GM12873 (cell line): ENCODE data around the gene CACNA1C.
A peak's percentile ranks its signal among the peaks of the same experiment; 100 is the strongest.

Experiments
- TF ChIP-seq, protein P1 (sequence below): IDR thresholded peaks from 2 replicates; pipeline ENCODE4 v1.5.1; 2012; ENCODE audit warnings: low read depth, mild to moderate bottlenecking, moderate library complexity, low read length, control low read depth; ENCODE audit not compliant: insufficient read depth; ENCODE audit errors: missing control alignments

CACNA1C gene

DNA sequence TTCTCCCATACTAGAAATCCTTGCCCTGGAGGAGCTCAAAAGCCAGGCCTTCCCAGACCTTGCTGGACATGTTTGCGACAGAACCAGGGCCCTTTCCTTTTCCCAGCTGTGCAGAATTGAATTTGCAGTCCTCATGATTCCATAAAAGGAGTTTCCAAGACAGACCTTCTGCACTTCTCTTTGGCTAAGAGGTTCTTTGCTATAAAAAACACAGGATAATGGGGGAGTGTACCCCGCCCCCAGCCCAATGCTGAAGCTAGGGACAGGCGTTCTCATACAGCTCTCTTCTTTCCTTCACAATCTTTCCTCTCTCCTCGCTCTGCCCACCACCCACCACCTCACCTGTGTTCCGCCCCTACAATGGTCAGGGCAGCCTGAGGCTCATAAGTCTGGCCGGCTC, 569.7 kb downstream of the CACNA1C start:
- TF ChIP-seq, protein P1, sequence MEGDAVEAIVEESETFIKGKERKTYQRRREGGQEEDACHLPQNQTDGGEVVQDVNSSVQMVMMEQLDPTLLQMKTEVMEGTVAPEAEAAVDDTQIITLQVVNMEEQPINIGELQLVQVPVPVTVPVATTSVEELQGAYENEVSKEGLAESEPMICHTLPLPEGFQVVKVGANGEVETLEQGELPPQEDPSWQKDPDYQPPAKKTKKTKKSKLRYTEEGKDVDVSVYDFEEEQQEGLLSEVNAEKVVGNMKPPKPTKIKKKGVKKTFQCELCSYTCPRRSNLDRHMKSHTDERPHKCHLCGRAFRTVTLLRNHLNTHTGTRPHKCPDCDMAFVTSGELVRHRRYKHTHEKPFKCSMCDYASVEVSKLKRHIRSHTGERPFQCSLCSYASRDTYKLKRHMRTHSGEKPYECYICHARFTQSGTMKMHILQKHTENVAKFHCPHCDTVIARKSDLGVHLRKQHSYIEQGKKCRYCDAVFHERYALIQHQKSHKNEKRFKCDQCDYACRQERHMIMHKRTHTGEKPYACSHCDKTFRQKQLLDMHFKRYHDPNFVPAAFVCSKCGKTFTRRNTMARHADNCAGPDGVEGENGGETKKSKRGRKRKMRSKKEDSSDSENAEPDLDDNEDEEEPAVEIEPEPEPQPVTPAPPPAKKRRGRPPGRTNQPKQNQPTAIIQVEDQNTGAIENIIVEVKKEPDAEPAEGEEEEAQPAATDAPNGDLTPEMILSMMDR, result no peak

DNA sequence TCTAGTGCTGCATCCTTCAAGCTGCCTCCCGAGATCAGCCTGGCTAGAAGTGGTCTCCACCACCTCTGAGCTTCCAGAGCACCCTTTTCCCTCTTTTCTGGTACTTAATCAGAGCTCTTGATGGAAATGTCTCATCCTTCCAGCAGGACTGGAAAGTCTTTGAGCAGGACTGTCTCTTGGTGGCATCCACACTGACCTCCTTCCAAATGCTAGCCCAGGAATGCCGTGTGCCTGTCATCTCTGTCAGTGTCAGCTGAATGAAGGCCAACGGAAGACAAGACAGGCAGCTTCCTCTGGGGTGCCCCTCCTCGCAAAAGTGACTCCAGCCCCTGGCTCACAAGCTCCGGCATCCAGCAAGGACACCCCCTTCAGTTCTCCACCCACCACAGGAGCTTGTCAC, 570.7 kb downstream of the CACNA1C start:
- TF ChIP-seq, protein P1, result no peak

DNA sequence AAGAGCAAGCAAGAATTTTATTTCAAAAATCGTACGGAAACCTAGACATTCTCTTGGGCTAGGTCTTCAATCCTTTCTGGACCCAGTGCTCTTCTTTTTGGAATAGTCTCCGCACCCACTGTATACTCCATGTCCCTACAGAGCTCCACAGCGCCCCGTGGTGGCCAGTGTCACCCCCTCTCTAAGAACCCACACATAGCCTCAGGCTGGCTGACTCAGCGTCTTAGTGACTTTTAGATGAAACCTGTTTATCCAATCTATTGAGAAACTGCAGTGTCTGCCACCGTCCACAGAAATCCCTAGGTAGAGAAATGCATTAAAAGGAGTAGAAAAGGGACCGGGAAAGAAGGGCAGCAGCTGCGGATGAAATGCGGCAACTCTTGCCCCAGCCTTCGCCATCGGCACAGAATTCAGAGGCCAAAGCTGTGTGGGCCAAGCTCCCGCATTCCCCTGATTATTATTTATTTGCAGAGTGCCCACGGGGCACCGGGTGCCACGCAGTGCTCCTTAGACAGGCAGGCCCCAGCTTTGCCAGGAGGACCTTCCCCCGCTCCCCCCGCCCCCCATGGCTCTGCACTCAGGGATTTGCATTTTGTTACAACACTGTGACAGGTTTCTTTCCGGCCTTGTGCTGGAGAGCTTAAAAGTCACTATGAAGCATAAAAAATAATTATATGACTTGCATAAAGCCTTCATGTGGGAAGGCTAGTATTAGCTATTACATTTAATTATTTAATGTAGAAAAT, 571.9 kb downstream of the CACNA1C start:
- TF ChIP-seq, protein P1, result peak; percentile 49

DNA sequence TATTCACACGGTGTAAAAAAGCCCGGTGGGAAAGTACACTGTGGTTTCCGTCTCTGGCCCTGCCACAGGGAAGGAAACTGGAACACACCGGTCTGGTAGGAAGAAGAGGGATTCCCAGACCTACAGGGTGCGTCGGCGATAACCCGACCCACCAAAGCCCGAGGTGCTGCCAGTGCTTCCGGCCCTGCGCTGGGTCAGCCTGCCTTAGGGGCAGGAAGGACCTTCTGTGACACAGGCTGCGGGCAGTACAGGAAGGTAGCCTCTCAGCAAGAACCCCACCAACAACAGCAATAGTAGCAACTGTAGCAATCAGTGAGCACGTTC, 572.5 kb downstream of the CACNA1C start:
- TF ChIP-seq, protein P1, result no peak

DNA sequence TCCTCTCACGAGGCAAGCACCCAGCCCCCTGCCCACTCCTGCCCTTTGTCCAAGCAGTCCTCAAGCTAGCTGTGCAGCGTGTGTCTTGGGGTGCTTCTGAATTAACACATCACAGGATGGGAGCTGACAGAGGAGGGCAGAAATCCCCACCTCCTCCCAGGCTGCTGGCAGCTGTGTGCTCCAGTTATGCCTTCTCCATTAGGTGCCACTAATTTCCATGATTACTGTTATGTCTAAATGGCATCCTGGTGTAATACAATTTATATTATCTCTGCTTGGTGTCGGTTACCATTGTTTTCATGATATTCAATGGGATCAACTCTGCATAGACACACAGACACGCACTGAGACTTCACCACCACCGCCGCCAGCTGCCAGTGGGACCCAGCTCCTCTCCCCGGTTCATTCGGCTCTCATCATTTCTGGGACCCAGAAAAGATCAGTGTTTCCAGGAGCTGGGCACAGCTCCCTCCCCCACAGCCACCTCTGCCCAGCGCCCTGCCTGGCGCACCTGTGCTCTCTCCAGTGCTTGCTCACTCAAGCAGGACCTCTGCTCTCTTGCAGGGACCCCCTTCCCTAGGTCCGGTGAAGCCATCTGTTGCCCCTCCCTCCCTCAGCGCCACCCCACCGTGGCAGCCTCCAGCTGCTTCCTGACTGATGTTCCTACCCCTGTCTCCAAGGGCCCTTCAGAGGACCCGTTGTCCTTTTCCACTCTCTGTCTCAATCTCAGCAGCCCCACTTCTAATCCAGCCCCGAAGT, 574.5 kb downstream of the CACNA1C start:
- TF ChIP-seq, protein P1, result no peak

DNA sequence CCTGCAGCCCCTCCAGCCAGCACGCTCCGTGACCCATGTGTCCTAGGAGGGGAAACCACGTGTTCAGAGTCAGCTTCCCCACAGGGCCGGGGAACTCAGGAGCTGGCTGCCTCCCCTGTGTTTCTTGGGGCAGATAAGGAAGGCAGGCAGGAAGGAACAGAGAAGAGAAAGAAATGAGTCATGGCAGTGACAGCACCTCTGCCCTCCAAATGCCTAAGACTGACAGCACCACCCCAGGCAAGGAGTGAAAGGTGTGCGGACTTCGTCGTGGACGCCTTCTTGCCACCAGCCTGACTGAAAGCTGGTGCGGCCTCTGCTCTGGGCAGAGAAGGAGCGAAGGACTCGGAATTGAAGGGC, 575.0 kb downstream of the CACNA1C start:
- TF ChIP-seq, protein P1, result no peak

DNA sequence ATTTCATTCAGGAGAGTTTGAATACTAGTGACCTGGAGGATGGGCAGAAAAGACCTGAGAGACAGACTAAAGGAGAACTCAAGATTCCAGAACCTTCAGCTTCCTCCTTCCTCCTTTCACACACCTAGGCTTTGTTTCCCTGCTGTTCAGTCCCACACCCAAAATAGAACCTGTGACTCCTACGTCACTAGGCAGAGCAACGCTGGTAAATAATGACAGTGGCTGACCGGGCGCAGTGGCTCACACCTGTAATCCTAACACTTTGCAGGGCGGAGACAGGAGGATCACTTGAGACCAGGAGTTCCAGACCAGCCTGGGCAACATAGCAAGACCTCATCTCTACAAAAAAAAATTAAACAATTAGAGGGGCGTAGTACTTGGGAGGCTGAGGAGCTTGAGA, 575.6 kb downstream of the CACNA1C start:
- TF ChIP-seq, protein P1, result no peak
